NT2/D1 (cell line): ENCODE results near the gene ABCD1.
"Not testable (repeated sequence)": the region's sequence is repeated elsewhere in the genome, so short reads cannot be mapped to it uniquely, and the experiment has no call there.

ENCODE experiments used
- DNase-seq: peaks from one replicate; pipeline ENCODE4 v3.0.0-alpha.2; 2011; ENCODE audit warnings: low read depth, low spot score
- H3K27me3 ChIP-seq: 2 replicates; pipeline ENCODE4 v1.6.0; 2011; ENCODE audit warnings: mild to moderate bottlenecking; ENCODE audit not compliant: insufficient read length, insufficient read depth
- H3K36me3 ChIP-seq: 2 replicates; pipeline ENCODE4 v1.6.1; 2011; ENCODE audit warnings: mild to moderate bottlenecking, low read length, mixed read lengths; ENCODE audit not compliant: insufficient read depth, insufficient read length
- H3K4me1 ChIP-seq: 2 replicates; pipeline ENCODE4 v1.5.1; 2011; ENCODE audit not compliant: insufficient read depth, insufficient read length
- H3K4me3 ChIP-seq: 2 replicates; pipeline ENCODE4 v1.5.1; 2011; ENCODE audit warnings: low read depth; ENCODE audit not compliant: insufficient read length
- H3K9ac ChIP-seq: 2 replicates; pipeline ENCODE4 v1.6.0; 2011; ENCODE audit warnings: low read depth; ENCODE audit not compliant: insufficient read length
- H3K9me3 ChIP-seq: 2 replicates; pipeline ENCODE4 v1.5.1; 2011; ENCODE audit warnings: mild to moderate bottlenecking, low read length; ENCODE audit not compliant: insufficient read depth
- SUZ12 ChIP-seq: IDR thresholded peaks from 2 replicates; pipeline ENCODE4 v1.6.1; 2011; ENCODE audit not compliant: insufficient read length, insufficient read depth; ENCODE audit errors: extremely low read depth
- YY1 ChIP-seq: IDR thresholded peaks from 2 replicates; pipeline ENCODE4 v1.6.1; 2011; ENCODE audit not compliant: insufficient read length, insufficient read depth
- ZNF274 ChIP-seq: IDR thresholded peaks from 2 replicates; pipeline ENCODE4 v1.6.1; 2011; ENCODE audit warnings: mild to moderate bottlenecking, low read depth, low read length

Gene ABCD1

DNA sequence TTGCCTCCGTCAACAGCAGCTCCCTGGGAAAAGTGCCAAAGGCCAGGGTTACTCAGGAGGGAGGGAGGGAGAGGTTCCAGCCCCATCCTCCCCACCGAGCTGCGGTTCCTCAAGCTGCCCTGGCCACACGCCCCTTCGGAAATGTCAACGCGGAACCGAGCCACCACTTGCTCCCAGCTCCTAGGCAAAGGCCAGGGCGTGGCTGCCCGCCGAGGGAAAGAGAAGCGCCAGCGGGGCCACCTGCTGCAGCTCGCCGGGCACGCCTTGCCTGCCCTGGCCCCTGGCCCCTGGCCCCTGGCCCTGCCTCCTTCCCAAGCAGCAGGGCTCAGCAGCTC lies 21.7 kb upstream of the ABCD1 start:
- no peak overlapping the region for H3K9ac ChIP-seq
- H3K27me3 ChIP-seq, result no peaks in the 10 kb centered on the region
- H3K9me3 ChIP-seq, result no peaks in the 10 kb centered on the region
- no peak for DNase-seq
- H3K36me3 ChIP-seq, result peaks cover 7% of the 10 kb centered on the region
- H3K4me1 ChIP-seq, result no peaks in the 10 kb centered on the region
- TF ChIP-seq SUZ12 (no peak), ZNF274 (no peak)
- no peak overlapping the region for H3K4me3 ChIP-seq

DNA sequence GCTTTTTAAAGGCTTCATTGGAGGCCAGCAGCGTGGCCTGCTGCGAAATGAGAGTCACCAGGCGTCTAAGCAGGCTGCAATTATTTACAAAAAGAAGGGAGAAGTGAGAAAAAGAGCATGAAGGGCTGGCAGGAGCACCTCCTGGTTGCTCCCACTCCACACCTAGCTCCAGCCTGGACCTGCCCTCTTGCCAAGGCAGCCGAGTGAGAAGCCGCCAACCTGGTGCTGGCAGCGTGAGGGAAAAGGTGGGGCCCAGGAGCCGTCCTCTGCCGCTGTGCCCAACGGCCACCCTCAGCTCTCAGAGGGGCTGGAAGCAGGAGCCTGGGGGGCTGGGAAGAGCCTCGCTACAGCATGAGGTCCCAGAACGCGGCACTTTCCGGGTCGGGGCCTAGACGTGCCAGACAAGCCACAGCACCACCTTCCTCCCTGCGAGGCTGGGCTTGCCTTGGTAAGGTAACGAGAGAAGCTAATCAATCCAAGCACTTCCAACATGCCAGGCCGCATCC lies 20.6 kb upstream of the ABCD1 start:
- no peaks in the 10 kb centered on the region for H3K9me3 ChIP-seq

DNA sequence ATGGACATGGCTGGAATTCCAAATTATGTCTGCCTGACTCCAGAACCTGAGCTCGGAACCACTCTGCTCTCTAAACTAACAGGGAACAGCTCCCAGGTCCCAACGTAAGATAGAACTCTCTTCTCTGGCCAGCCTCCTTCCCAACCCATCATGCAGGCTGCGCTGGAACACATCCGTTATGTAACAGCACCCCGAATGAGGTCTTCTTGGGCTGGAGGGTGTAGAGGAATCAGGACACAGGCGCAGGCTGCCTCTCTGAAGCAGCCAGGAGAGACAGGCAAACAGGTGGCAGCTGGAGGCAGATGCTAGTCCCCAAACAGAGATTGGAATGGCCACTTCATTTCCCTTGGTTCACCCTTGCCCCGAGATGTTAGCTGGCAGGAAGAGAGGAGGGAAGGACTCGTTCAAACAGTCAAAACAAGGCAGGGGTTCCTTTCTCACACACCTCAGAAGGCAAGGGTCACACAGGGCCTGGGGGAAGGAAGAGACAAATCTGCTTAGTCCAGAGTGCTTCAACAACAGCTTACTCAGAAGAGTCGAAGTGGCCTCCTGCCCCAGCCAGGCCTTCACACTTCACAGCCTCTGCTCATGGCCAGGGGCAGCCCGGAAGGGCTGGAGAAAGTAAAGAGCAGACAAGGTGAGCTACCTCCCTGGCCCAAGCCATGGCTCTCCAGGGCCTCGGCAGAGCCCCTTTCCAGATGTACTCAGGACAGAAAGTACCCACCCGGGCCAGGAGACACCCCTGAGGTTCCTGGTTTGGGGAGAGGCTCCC lies 19.8 kb upstream of the ABCD1 start:
- H3K9me3 ChIP-seq, H3K9ac ChIP-seq: not testable (repeated sequence)

More for the DNA sequence above, 20.6 kb upstream of the ABCD1 start:
- Histone ChIP-seq H3K4me3 (no peak overlapping the region), H3K4me1 (no peaks in the 10 kb centered on the region), H3K36me3 (peaks cover 7% of the 10 kb centered on the region), H3K9ac (no peak overlapping the region), H3K27me3 (no peaks in the 10 kb centered on the region)
- no peak for DNase-seq
- TF ChIP-seq ZNF274 (no peak), SUZ12 (no peak), YY1 (no peak)

DNA sequence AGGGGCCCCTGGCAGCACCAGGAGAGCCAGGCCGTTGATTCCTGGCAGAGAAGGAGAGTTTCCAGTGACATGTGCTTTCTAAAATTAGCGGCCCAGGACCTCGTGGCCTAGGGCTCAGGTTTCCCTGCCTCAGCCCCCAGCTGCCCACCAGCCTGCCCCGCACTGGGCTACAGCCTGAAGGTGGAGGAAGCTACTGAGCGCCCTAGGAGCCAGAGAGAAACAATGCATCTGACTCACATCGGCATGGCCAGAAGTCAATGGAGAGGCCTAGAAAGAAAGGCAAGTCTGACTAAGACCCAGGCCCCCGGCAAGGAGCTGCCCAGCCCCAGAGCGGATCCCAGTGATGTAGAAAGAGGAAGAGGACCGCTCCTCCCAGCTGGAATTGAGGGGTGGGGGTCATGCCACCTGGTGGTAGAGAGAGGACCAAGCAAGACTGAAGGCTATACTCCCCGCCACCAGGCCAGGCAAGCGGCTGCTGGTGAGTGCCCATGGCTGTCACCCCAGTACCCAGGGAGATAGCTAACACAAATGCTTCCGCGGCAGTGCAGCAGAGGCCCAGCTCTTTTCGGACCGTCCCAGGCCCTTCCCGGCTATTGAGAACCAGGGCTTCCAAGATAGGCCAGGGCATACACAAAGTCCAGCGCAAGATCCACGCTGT lies 19.1 kb upstream of the ABCD1 start:
- H3K27me3 ChIP-seq, H3K9me3 ChIP-seq, H3K4me3 ChIP-seq, DNase-seq, H3K9ac ChIP-seq, H3K4me1 ChIP-seq: not testable (repeated sequence)
- peaks cover 17% of the 10 kb centered on the region for H3K36me3 ChIP-seq

More for the DNA sequence above, 19.8 kb upstream of the ABCD1 start:
- not testable (repeated sequence) for H3K4me3 ChIP-seq, DNase-seq, H3K4me1 ChIP-seq, H3K27me3 ChIP-seq
- H3K36me3 ChIP-seq, result peaks cover 12% of the 10 kb centered on the region

DNA sequence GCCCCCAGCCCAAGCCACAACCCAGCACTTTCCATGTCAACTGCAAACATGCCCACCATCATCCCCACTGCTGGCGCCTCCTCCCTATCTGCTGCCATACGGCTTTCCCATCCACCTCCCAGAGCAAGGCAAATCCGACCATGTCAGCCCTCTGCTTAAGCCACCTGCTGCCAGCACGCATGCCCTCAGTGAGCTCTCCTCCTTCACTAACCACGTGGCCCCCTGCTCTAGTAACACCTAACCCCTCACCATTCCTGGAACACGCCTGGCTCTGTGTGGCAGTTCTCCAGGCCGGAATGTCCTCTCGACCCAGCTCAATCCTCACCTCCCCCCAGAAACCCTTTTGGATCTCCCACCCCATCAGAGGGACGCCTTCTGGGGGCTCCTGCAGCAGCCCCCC lies 17.9 kb upstream of the ABCD1 start:
- H3K36me3 ChIP-seq, result peaks cover 17% of the 10 kb centered on the region
- TF ChIP-seq YY1 (no peak), SUZ12 (no peak), ZNF274 (no peak)
- H3K9ac ChIP-seq, result no peak overlapping the region

DNA sequence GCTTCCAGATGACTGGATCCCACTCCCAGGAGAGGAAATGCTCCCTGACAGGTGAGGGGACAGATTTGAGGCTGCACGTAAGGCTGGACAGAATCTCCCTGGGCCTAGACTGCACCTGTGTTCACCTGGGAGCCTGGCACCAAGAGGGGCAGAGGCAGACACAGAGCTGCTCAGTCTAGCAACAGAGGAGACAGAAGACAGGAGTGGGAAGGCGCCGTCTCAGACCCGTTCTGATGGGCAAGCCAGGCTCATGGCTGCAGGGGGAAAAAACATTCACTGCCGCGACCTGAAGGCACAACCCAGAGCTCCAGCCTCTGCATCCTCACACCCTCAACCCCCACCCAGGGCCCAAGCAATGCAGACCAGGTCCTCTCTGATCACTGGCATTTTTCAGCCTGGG lies 17.2 kb upstream of the ABCD1 start:
- TF ChIP-seq SUZ12, result no peak
- no peak for TF ChIP-seq YY1
- TF ChIP-seq ZNF274, result no peak
- H3K9ac ChIP-seq, result no peak overlapping the region
- H3K36me3 ChIP-seq, result peaks cover 16% of the 10 kb centered on the region
- no peak overlapping the region for H3K4me3 ChIP-seq
- no peaks in the 10 kb centered on the region for H3K27me3 ChIP-seq
- no peaks in the 10 kb centered on the region for H3K4me1 ChIP-seq
- no peaks in the 10 kb centered on the region for H3K9me3 ChIP-seq
- DNase-seq, result no peak

More for the DNA sequence above, 17.9 kb upstream of the ABCD1 start:
- no peak for DNase-seq
- Histone ChIP-seq H3K27me3 (no peaks in the 10 kb centered on the region), H3K4me3 (no peak overlapping the region), H3K4me1 (no peaks in the 10 kb centered on the region), H3K9me3 (no peaks in the 10 kb centered on the region)

DNA sequence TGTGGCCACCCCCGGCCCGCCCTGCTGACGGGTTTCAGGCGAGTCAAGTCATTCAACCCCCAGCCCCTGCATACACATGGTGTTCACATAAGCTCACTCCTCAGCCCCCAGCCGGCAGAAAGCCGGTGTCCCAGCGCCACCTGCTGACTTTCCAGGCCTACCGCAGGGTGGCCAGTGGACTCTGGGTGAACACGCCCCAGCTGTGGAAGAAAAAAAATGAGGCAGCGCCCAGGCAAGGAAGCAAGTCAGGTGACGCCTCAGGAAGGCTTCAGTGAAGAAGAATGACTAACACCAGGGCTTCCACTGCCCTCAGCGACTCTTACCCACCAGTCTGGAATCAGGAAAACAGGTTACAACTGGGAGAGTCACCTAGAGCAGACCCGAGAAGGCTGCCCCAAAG lies 16.2 kb upstream of the ABCD1 start:
- Histone ChIP-seq H3K9me3 (no peaks in the 10 kb centered on the region), H3K27me3 (no peaks in the 10 kb centered on the region), H3K36me3 (peaks cover 17% of the 10 kb centered on the region), H3K9ac (no peak overlapping the region), H3K4me1 (no peaks in the 10 kb centered on the region), H3K4me3 (no peak overlapping the region)
- TF ChIP-seq ZNF274 (no peak), SUZ12 (no peak), YY1 (no peak)
- DNase-seq, result no peak
